ENCODE results near the gene ITPR1. TPM values are rescaled to one million over a fixed set of nuclear protein-coding genes. Genes with fewer than 3 reads are reported as not detected.

The ITPR1 gene
- total RNA-seq, 4 donors from 2014 or later: 12.1 to 68.7 (median 25.6) TPM

DNA sequence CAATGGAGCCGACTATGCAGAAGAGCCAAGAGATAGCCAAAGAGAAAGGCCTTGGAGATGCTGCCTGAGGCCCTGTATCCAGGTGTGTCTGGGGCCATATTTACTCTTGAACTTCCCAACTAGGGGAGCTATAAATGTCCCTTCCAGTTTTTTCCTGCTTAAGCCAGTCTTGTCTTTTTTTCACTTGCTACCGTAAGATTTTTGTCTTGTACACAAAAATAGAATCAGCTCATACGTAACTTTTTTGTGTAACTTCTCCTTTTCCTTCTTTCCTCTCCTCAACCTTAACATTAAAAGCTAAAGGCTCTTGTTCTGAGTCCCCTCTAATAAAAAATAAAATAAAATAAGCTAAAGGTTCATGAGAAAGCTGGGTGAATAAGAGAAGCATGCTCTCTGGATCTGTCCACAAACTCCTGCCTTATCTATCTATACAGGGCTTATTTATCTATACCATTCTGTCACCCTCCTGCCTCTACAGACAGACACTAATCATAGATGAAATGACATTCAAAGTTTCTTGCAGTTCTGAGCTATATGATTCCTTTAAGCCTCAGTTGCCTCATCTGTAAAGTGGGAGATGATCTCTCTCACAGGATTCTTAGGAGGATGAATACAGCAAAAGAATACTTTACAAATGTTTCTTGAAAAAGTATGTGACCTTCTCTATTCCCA is 30.6 kb upstream of the ITPR1 start:
- no peak for TF ChIP-seq POLR2A (IDR thresholded peaks at IDR 0.05)
- TF ChIP-seq, protein P1, sequence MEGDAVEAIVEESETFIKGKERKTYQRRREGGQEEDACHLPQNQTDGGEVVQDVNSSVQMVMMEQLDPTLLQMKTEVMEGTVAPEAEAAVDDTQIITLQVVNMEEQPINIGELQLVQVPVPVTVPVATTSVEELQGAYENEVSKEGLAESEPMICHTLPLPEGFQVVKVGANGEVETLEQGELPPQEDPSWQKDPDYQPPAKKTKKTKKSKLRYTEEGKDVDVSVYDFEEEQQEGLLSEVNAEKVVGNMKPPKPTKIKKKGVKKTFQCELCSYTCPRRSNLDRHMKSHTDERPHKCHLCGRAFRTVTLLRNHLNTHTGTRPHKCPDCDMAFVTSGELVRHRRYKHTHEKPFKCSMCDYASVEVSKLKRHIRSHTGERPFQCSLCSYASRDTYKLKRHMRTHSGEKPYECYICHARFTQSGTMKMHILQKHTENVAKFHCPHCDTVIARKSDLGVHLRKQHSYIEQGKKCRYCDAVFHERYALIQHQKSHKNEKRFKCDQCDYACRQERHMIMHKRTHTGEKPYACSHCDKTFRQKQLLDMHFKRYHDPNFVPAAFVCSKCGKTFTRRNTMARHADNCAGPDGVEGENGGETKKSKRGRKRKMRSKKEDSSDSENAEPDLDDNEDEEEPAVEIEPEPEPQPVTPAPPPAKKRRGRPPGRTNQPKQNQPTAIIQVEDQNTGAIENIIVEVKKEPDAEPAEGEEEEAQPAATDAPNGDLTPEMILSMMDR (IDR thresholded peaks at IDR 0.05): no peak
- no peak overlapping the region for H3K27ac ChIP-seq
- H3K27me3 ChIP-seq: no peaks in the 10 kb centered on the region
- H3K36me3 ChIP-seq: no peaks in the 10 kb centered on the region
- WGBS, 2 donors: 89% methylated on average over 3 of the region's 3 CpGs
- DNase-seq: no peak
- no peaks in the 10 kb centered on the region for H3K9me3 ChIP-seq
- intact Hi-C loops (cut with DNase I): no loop called here
- H3K4me3 ChIP-seq: no peak overlapping the region
- H3K4me1 ChIP-seq: peaks cover 8 to 15% (median 8%) of the 10 kb centered on the region in 3 donors

DNA sequence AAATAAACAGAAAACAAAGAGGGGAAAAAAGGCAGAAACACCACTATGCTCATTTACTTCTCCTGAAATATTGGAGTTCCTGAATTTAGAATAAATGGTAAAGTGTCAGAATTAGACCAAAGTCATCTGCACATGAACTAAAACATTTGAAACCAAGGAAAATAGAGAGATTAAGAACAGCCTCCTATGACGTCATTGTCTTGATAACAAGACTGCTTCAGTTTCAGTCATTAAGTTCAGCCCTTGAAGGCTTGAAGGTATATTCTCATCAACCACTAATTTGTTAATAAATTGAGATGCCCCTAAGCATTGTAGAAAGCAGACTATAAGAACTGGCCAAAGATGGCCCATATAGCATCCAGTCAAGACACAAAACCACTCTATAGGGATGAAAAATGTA is 28.6 kb upstream of the ITPR1 start:
- Histone ChIP-seq H3K9me3 (no peaks in the 10 kb centered on the region), H3K4me3 (no peak overlapping the region), H3K36me3 (no peaks in the 10 kb centered on the region), H3K27ac (no peak overlapping the region), H3K27me3 (no peaks in the 10 kb centered on the region), H3K4me1 (peaks cover 8 to 18% (median 8%) of the 10 kb centered on the region in 3 donors)
- intact Hi-C loops (cut with DNase I): no loop called here
- WGBS, 2 donors: 87 to 93% methylated on average over 1 of the region's 1 CpG
- TF ChIP-seq, protein P1 (IDR thresholded peaks at IDR 0.05): no peak
- no peak for TF ChIP-seq POLR2A (IDR thresholded peaks at IDR 0.05)
- no peak for DNase-seq

DNA sequence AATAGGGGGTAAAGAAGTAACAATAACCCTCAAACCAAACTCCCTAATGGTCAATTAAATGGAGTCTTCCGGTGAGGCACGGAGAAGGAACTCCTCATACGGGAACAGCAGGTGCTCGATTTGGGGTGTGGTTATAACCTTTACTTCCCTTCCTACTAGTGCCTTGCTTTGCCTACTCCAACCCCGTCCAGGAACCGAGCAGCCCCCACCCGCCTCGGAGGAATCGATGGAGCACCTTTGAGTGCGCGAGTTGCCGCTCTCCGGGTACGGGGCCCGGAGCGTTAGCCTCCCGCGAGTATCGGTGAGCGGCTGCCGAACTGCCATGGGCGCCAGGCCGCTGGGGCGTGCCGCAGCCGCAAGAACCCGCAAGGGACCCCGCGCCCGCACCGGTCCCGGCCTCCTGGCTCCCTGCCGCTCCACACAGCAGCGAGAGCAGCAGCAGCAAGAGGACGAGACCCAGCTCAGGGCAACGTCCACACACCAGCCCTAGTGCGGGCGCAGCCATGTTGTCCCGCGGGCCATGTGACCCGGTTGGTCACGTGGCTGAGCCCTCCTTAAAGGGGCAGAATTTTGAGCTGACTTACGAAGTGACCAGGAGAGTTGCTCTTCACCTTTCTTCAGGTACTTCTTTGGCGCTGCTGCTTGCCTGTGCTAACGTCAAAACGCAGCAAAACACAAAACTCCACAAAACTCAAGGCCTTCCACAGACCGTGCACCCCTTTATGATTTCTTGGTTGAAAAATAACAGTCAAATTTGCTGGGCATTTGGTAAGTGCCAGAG is 26.2 kb upstream of the ITPR1 start, which contains the start of gene SUMF1:
SUMF1 (minus strand) TSS at position 529 of the 781 bp plus-strand sequence; CDS start at position 505, 24 bp downstream.
- Histone ChIP-seq H3K4me3 (peak within 1 kb of the TSS; percentile 68 to 91 (median 82)), H3K27ac (peak within 1 kb of the TSS; percentile 89 to 90 (median 90)), H3K27me3 (no peaks in the 10 kb centered on the region), H3K4me1 (peaks cover 8 to 18% (median 8%) of the 10 kb centered on the region in 3 donors), H3K9me3 (no peaks in the 10 kb centered on the region), H3K36me3 (no peaks in the 10 kb centered on the region)
- intact Hi-C loops (cut with DNase I): no loop called here
- TF ChIP-seq, protein P1 (IDR thresholded peaks at IDR 0.05): no peak
- TF ChIP-seq POLR2A (IDR thresholded peaks at IDR 0.05): peak in 2 of 4 donors; percentile 51 to 59
- WGBS, 2 donors: 1 to 2% methylated on average over 8 to 10 of the region's 47 CpGs
- peak; percentile 15 for DNase-seq

DNA sequence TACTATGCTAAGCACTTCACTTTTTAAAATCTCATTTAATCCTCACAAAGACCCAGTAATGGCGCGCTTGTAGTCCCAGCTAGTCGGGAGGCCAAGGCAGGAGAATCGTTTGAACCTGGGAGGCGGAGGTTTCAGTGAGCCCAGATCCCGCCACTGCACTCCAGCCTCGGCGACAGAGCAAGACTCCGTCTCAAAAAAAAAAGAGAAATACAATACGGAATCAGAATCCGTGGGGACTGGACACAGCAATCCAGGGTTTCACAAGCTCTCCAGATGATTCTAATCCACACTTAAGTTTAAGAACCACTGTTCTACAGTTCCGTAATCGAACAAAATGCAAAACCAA is 25.7 kb upstream of the ITPR1 start:
- Histone ChIP-seq H3K36me3 (no peaks in the 10 kb centered on the region), H3K4me3 (peak overlapping the region; percentile 68 to 91 (median 82))

More for the DNA sequence above, 25.7 kb upstream of the ITPR1 start:
- WGBS, 2 donors: 78 to 82% methylated on average over 11 of the region's 13 CpGs
- DNase-seq: no peak
- H3K4me1 ChIP-seq: peaks cover 8 to 18% (median 8%) of the 10 kb centered on the region in 3 donors
- H3K9me3 ChIP-seq: no peaks in the 10 kb centered on the region
- H3K27me3 ChIP-seq: no peaks in the 10 kb centered on the region
- intact Hi-C loops (cut with DNase I): no loop called here
- TF ChIP-seq, protein P1 (IDR thresholded peaks at IDR 0.05): no peak
- no peak for TF ChIP-seq POLR2A (IDR thresholded peaks at IDR 0.05)
- peak overlapping the region; percentile 89 to 90 (median 90) for H3K27ac ChIP-seq

All from esophagus squamous epithelium (tissue), 5 donors.